IMR-90 (cell line): ENCODE measurements around the gene TRMT1.

Source experiments
- CEBPB ChIP-seq: IDR thresholded peaks from 2 replicates; pipeline ENCODE4 v1.6.1; 2012; ENCODE audit warnings: low read depth, low read length, improper control_type of control experiment
- CTCF ChIP-seq: conservative IDR thresholded peaks from 2 replicates; pipeline ENCODE4 v1.5.1; 2012; ENCODE audit warnings: mild to moderate bottlenecking, low read depth, low read length, improper control_type of control experiment
- ELK1 ChIP-seq: fragments of 150-350 bp; IDR thresholded peaks from 2 replicates; pipeline ENCODE4 v1.6.1; 2016; ENCODE audit warnings: low read depth, mild to moderate bottlenecking, low read length, moderate library complexity, borderline replicate concordance
- MAFK ChIP-seq: IDR thresholded peaks from 2 replicates; pipeline ENCODE4 v1.6.1; 2012; ENCODE audit warnings: low read depth, low read length, improper control_type of control experiment
- MXI1 ChIP-seq: IDR thresholded peaks from 2 replicates; pipeline ENCODE4 v1.6.1; 2012; ENCODE audit warnings: low read depth, mild to moderate bottlenecking, low read length, moderate library complexity, borderline replicate concordance
- NFE2L2 ChIP-seq: fragments of 150-350 bp; IDR thresholded peaks from 2 replicates; pipeline ENCODE4 v1.6.1; 2016; ENCODE audit warnings: low read depth, mild to moderate bottlenecking, low read length
- POLR2A ChIP-seq: IDR thresholded peaks from 2 replicates; pipeline ENCODE4 v1.6.1; 2012; ENCODE audit warnings: mild to moderate bottlenecking, low read depth, low read length
- RAD21 ChIP-seq: IDR thresholded peaks from 2 replicates; pipeline ENCODE4 v1.6.1; 2012; ENCODE audit warnings: low read length, improper control_type of control experiment

GRCh38 chr19:13109361-13110098, 7.0 kb downstream of the TRMT1 start:
- no peak for TF ChIP-seq MXI1
- TF ChIP-seq RAD21, result no peak
- TF ChIP-seq POLR2A, result no peak
- no peak for TF ChIP-seq CTCF
- no peak for TF ChIP-seq ELK1
- TF ChIP-seq CEBPB, result no peak
- no peak for TF ChIP-seq NFE2L2
- TF ChIP-seq MAFK, result no peak
